ENCODE results near the gene PPP6R2. TPM values are rescaled to one million over a fixed set of nuclear protein-coding genes. Genes with fewer than 3 reads are reported as not detected.

Gene PPP6R2
- polyA plus RNA-seq, 3 donors = 9.1 to 74.5 (median 10.3) TPM

DNA sequence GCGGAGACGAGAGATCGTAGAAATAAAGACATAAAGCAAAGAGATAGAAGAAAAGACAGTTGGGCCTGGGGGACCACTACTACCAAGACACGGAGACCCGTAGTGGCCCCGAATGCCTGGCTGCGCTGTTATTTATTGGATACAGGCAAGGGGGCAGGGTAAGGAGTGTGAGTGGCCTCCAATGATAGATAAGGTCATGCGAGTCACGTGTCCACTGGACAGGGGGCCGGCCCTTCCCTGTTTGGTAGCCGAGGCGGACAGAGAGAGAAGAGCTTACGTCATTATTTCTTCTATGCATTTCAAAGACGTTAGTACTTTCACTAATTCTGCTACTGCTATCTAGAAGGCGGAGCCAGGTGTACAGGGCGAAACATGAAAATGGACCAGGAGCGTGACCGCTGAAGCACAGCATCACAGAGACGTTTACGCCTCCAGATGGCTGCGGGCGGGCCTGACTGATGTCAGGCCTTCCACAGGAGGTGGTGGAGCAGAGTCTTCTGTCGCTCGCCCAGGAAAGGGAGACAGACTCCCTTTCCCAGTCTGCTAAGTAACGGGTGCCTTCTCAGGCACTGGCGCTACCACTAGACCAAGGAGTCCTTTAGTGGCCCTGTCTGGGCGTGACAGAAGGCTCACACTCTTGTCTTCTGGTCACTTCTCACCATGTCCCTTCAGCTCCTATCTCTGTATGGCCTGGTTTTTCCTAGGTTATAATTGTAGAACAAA lies 24.8 kb downstream of the PPP6R2 start:
- Mint-ChIP-seq H3K27me3 (ENCODE audit: low read depth in 3 of 3) (no peaks in the 10 kb centered on the region), H3K4me3 (no peak overlapping the region), H3K36me3 (peaks cover 37 to 63% of the 10 kb centered on the region in 2 donors), H3K27ac (peak overlapping the region in 1 of 7 donors; percentile 37), H3K9me3 (no peaks in the 10 kb centered on the region), H3K4me1 (peaks cover 7% of the 10 kb centered on the region)
- intact Hi-C loops (cut with micrococcal nuclease) = no loop called here
- no peak overlapping the region for H3K4me2 ChIP-seq (replicated peaks; ENCODE audit: extremely low read depth, low read length, poor library complexity, severe bottlenecking)
- peaks cover 52% of the 10 kb centered on the region for H3K79me2 ChIP-seq (ENCODE audit: insufficient read depth, low read length)
- H2AFZ ChIP-seq (ENCODE audit: insufficient read depth, low read depth, low read length, poor library complexity, severe bottlenecking) = no peak overlapping the region
- H3K27me3 ChIP-seq (ENCODE audit: control insufficient read depth in 2 of 2, insufficient read depth in 2 of 2, low read length in 2 of 2) = no peaks in the 10 kb centered on the region
- no peaks in the 10 kb centered on the region for H3K4me1 ChIP-seq (ENCODE audit: control insufficient read depth in 1 of 2, insufficient read depth in 2 of 2, low read length in 2 of 2)
- TF ChIP-seq CTCF (IDR thresholded peaks at IDR 0.05) = no peak
- H3K9me3 ChIP-seq (replicated peaks in 1 of 2; ENCODE audit: control insufficient read depth in 1 of 2, insufficient read depth in 1 of 2, low read length in 2 of 2) = no peaks in the 10 kb centered on the region
- H3K4me3 ChIP-seq (replicated peaks in 1 of 3; ENCODE audit: low read depth in 2 of 3, low read length in 3 of 3) = no peak overlapping the region
- peaks cover 16 to 50% of the 10 kb centered on the region in 2 donors for H3K36me3 ChIP-seq (replicated peaks in 1 of 2; ENCODE audit: control insufficient read depth in 1 of 2, insufficient read depth in 2 of 2, low read length in 2 of 2)
- no peak overlapping the region for H3K9ac ChIP-seq (ENCODE audit: insufficient read depth, low read length, poor library complexity, severe bottlenecking)
- 98% methylated on average over 16 of the region's 27 CpGs for WGBS (ENCODE audit: insufficient coverage)
- DNase-seq = no peak
- no peak overlapping the region for H3K27ac ChIP-seq (ENCODE audit: low read depth in 1 of 2, low read length in 2 of 2)
- peaks cover 57% of the 10 kb centered on the region for H4K20me1 ChIP-seq (ENCODE audit: insufficient read depth, low read length)

- DNase-seq = no peak
- Histone ChIP-seq H3K4me3 (replicated peaks in 1 of 3; ENCODE audit: low read depth in 2 of 3, low read length in 3 of 3) (no peak overlapping the region), H3K79me2 (ENCODE audit: insufficient read depth, low read length) (peaks cover 24% of the 10 kb centered on the region), H3K27me3 (ENCODE audit: control insufficient read depth in 2 of 2, insufficient read depth in 2 of 2, low read length in 2 of 2) (no peaks in the 10 kb centered on the region), H3K27ac (ENCODE audit: low read depth in 1 of 2, low read length in 2 of 2) (no peak overlapping the region), H3K9me3 (replicated peaks in 1 of 2; ENCODE audit: control insufficient read depth in 1 of 2, insufficient read depth in 1 of 2, low read length in 2 of 2) (no peaks in the 10 kb centered on the region), H3K4me1 (ENCODE audit: control insufficient read depth in 1 of 2, insufficient read depth in 2 of 2, low read length in 2 of 2) (peaks cover 4% of the 10 kb centered on the region in 2 donors), H2AFZ (ENCODE audit: insufficient read depth, low read depth, low read length, poor library complexity, severe bottlenecking) (no peak overlapping the region), H3K4me2 (replicated peaks; ENCODE audit: extremely low read depth, low read length, poor library complexity, severe bottlenecking) (no peak overlapping the region), H3K36me3 (replicated peaks in 1 of 2; ENCODE audit: control insufficient read depth in 1 of 2, insufficient read depth in 2 of 2, low read length in 2 of 2) (peaks cover 32 to 64% of the 10 kb centered on the region in 2 donors), H4K20me1 (ENCODE audit: insufficient read depth, low read length) (peaks cover 29% of the 10 kb centered on the region), H3K9ac (ENCODE audit: insufficient read depth, low read length, poor library complexity, severe bottlenecking) (no peak overlapping the region)
- Mint-ChIP-seq H3K27ac (peak overlapping the region in 1 of 7 donors; percentile 52), H3K4me1 (peaks cover 10% of the 10 kb centered on the region), H3K36me3 (peaks cover 40 to 84% of the 10 kb centered on the region in 2 donors), H3K4me3 (no peak overlapping the region), H3K27me3 (ENCODE audit: low read depth in 3 of 3) (no peaks in the 10 kb centered on the region), H3K9me3 (no peaks in the 10 kb centered on the region)
- intact Hi-C loops (cut with micrococcal nuclease) = no loop called here
- 100% methylated on average over 1 of the region's 2 CpGs for WGBS (ENCODE audit: insufficient coverage)
- TF ChIP-seq CTCF (IDR thresholded peaks at IDR 0.05) = no peak
Measured at GRCh38 chr22:50371101-50371648, 28.0 kb downstream of the PPP6R2 start.
